ENCODE results near the gene MAGI2.

The MAGI2 gene

DNA sequence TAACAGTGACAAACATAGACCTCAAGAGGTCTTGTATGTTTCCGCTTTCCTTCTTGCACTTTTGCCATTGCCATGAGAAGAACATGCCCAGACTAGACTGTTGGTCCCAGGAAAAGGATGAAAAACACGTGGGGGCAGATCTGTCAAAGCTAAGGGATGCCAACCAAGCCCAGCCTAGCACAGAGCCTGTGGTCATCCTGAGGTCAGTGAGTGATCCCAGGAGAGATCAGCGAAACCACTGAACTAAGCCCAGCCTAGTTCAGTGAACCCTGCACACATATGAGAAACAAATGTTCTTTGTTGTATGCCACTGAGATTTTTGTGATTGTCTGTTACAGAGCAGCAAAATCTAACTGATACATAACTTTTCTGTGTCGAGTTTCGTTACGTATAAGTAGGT, 718.8 kb downstream of the MAGI2 start:
- no peak for DNase-seq (ENCODE audit: low spot score)
- TF ChIP-seq CTCF (IDR thresholded peaks at IDR 0.05; ENCODE audit: borderline replicate concordance, control extremely low read depth, extremely low read depth, insufficient read depth, missing control alignments), result no peak
- in situ Hi-C loops (cut with MboI; ENCODE audit: low sequenced_read_pairs, unreplicated experiment), result no loop called here

GRCh38 chr7:78720066-78720465, 733.4 kb downstream of the MAGI2 start:
- TF ChIP-seq CTCF (IDR thresholded peaks at IDR 0.05; ENCODE audit: borderline replicate concordance, control extremely low read depth, extremely low read depth, insufficient read depth, missing control alignments), result no peak
- DNase-seq (ENCODE audit: low spot score), result no peak
- in situ Hi-C loops (cut with MboI; ENCODE audit: low sequenced_read_pairs, unreplicated experiment), result no loop called here

- no peak for TF ChIP-seq CTCF (IDR thresholded peaks at IDR 0.05; ENCODE audit: borderline replicate concordance, control extremely low read depth, extremely low read depth, insufficient read depth, missing control alignments)
- in situ Hi-C loops (cut with MboI; ENCODE audit: low sequenced_read_pairs, unreplicated experiment), result no loop called here
- no peak for DNase-seq (ENCODE audit: low spot score)
Observed at GRCh38 chr7:78718212-78718611, 735.3 kb downstream of the MAGI2 start.

DNA sequence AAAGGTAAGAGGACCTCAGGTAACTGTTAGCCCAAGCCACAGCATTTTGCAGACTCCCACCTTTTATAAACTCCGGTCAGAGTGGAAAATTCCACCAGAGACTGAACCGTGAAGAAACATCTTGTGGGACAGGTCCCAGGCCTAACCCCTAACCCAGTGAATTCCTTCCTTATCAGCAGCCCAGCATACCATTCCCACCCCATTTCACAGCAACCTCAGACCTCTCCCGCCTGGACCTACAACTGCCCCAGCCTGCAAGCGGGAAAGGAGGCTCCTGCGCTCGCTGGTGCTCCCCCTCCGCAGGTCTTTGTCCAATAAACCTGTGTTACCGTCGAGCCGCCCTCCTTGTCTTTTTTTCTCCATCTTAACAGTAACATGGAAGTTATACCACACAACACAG, 736.6 kb downstream of the MAGI2 start:
- no peak for TF ChIP-seq CTCF (IDR thresholded peaks at IDR 0.05; ENCODE audit: borderline replicate concordance, control extremely low read depth, extremely low read depth, insufficient read depth, missing control alignments)
- DNase-seq (ENCODE audit: low spot score), result no peak

GRCh38 chr7:78714356-78714755, 739.1 kb downstream of the MAGI2 start:
- in situ Hi-C loops (cut with MboI; ENCODE audit: low sequenced_read_pairs, unreplicated experiment), result no loop called here
- no peak for TF ChIP-seq CTCF (IDR thresholded peaks at IDR 0.05; ENCODE audit: borderline replicate concordance, control extremely low read depth, extremely low read depth, insufficient read depth, missing control alignments)
- no peak for DNase-seq (ENCODE audit: low spot score)

More for the DNA sequence above, 736.6 kb downstream of the MAGI2 start:
- in situ Hi-C loops (cut with MboI; ENCODE audit: low sequenced_read_pairs, unreplicated experiment), result no loop called here

- no peak for DNase-seq (ENCODE audit: low spot score)
- in situ Hi-C loops (cut with MboI; ENCODE audit: low sequenced_read_pairs, unreplicated experiment), result no loop called here
- TF ChIP-seq CTCF (IDR thresholded peaks at IDR 0.05; ENCODE audit: borderline replicate concordance, control extremely low read depth, extremely low read depth, insufficient read depth, missing control alignments), result no peak
Observed at GRCh38 chr7:78712111-78712510, 741.4 kb downstream of the MAGI2 start.

DNA sequence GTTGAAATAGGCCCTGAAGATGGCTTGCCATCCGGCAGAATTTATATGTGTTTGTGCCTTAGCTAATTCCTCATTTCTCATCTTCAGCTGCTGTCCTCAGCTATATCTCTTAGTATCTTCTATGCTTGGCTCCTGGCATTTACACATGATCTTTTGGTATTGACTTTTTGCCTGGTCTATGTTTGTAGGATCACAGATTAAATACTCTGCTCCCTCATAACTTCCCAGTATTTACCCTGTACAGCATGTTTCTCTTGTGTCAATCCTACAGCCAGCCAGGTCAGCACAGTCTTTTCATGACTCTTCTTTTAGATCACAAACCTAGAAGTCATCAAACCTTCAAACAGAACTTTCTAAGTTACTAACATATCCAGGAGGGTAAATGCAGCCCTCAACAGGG, 743.8 kb downstream of the MAGI2 start:
- TF ChIP-seq CTCF (IDR thresholded peaks at IDR 0.05; ENCODE audit: borderline replicate concordance, control extremely low read depth, extremely low read depth, insufficient read depth, missing control alignments), result no peak
- in situ Hi-C loops (cut with MboI; ENCODE audit: low sequenced_read_pairs, unreplicated experiment), result no loop called here
- DNase-seq (ENCODE audit: low spot score), result no peak

Data from GM13976 (cell line).